CD4-positive, alpha-beta T cell treated with Interleukin-17A for 4 hours (primary cell): ENCODE measurements around the gene CNTNAP2.

ENCODE experiments used
- DNase-seq: peaks from one replicate; pipeline ENCODE4 v3.0.0-alpha.2; 2020; ENCODE audit warnings: mixed read lengths

CNTNAP2 gene

DNA sequence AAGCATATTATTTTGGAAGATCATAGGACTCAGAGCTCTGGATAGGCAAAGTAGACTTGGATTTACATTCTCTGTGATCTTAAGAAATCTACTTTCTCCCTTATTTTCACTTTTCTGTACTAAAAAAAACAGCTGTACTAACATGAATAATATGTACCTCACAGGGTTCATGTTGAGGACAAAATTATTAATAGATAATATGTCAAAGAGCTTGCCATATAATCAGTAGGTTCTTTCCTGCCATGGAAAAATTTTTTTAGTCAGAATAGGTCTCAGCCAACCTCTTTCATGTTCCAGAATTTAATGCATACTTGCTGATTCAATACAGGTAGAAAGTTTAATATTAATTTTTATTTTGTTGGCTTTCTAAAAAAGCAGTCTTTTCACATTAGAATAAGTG lies 1693.7 kb downstream of the CNTNAP2 start:
- DNase-seq, result no peak

DNA sequence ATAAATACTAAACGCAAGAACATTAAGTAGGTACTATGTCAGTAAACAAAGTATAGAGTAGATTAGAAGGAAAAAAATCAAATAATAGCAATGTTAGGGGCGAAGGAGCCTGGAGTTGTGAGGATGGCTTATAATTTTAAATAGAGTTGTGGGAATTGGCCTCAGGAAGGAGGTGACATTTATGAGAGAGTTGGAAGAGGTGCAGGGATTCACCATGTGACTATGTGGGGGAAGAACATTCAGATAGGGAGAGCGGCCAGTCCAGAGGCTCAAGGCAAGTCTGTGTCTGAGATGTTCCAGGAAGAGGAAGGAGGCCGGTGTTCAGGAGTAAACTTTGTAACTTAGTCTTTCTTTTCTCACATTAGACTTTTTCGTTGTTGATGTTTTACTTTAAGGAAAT lies 1695.3 kb downstream of the CNTNAP2 start:
- DNase-seq, result no peak

DNA sequence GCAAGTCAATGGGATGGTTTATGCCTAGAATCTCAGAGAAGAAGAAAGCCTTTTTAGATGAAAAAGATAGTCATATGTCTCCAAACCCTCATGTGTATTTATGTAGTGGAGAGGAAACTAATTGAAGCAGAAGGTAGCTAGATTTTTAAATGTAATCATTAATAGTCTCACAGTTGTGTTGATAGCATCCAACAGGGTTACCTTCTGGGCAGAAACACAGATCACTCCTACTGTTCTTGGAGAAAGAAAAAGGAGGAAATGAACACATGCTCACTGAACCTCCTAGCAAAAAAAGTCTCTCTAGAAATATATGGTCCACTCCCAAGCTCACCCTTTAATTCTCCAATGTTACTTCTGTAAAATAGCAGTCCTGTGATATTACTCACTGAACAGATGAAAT lies 1696.7 kb downstream of the CNTNAP2 start:
- DNase-seq, result no peak

DNA sequence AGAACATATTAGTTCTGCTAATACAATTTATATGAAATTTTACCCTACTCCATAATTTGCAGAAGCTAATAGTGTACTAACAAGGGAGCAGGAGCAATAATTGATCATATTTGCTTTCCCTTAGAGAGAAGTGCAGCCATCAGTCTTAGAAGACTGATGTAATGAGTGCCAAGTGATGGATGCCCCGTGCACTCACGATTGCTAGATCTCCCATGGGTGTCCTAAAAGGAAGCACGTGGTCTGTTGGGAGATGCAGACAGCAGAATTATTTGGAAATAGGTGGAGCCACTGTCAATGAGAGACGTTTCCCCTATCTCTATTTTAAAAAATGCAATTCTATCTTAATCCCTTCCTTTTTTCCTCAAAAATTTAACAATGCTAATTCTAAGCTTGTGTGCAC lies 1701.7 kb downstream of the CNTNAP2 start:
- no peak for DNase-seq

DNA sequence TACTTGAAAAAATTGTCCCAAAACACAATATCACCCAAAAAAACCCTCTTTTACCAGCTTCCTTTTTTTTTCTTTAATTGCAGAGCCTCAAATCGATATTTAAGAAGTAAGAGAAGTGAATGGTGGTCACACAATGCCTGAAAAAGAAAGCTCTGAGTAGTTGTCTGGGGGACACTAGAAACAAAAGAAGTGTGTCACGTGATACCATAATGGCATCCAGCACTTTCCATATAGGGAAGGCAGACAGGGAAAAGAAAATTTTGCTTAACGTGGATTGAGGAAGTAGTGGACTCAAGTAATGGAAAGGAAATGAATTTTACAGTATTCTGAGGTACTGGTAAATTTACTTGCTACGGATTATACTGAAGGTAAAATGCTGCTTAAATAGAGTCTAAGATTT lies 1708.1 kb downstream of the CNTNAP2 start:
- no peak for DNase-seq

DNA sequence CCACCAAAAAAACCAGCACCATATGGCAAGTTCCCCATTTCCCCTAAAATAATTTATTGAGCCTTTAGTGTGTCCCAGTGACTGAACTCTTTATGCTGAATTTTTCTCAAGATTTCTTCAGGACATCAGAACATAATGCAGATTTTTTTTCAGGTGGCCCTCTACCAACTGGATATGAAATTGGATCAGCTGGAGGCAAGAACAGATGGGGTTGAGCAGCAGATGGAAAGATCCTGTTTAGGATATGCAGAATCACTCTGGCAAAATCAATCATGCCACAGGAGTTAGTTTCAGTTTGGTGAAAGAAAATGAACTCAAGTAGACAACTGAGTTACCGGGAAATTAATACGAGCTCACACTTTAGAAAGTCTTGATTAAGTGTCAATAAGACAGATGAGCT lies 1712.4 kb downstream of the CNTNAP2 start:
- DNase-seq, result no peak

DNA sequence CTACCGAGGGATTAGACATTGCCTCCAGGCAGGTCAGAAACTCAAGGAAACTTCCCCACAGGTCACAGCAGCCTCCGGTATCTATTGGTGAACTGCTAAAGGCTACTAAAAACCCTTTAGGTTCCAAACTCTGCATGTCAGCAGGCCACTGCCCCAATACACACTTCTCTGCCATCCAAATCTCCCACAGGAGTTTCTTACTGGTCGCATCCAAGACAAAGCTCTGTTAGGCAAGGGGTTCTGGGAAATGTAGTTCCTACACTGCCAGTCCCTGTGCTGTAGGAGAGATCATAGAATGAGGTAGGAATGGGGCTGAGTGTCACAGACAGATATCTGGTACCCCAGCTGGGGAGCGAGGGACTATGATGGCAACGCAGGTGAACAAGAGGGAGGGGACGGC lies 1717.0 kb downstream of the CNTNAP2 start:
- no peak for DNase-seq

DNA sequence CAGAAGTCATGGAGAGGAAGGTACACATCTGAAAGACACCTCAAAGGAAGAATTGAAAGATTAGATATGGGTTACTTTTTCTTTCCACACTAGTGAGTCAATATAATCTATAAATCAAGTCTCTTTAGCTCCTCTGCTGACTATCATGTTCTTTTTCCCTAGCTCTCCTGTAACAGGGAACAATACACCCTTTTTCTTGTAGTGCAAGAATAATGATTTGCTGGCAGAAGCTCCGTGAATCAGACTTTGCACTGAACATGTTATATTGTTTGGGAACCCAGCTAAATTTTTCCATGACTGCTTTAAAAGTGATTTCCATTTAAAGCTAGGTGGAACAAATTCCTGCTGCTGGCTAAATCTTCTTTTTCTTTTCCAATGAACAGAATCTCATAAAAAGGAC lies 1717.4 kb downstream of the CNTNAP2 start:
- DNase-seq, result no peak

DNA sequence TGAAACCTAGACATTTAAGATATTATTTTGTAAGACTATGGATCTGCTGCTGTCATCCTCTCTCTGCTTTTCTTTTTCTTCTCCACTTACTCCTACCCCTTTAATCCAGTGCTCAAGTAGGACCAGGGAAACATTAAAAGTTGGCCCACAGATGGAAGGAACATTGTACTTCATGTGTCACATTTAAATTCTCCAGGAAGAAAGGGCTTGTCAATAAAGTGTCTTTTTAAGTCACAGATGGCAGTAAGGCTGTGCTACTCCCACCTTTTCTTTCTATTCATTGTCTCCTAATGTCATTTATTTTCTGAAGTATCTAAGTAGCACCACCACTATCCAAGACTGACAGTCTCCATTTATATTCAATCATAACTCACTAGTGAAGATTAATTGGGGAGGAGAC lies 1736.2 kb downstream of the CNTNAP2 start:
- DNase-seq, result no peak

DNA sequence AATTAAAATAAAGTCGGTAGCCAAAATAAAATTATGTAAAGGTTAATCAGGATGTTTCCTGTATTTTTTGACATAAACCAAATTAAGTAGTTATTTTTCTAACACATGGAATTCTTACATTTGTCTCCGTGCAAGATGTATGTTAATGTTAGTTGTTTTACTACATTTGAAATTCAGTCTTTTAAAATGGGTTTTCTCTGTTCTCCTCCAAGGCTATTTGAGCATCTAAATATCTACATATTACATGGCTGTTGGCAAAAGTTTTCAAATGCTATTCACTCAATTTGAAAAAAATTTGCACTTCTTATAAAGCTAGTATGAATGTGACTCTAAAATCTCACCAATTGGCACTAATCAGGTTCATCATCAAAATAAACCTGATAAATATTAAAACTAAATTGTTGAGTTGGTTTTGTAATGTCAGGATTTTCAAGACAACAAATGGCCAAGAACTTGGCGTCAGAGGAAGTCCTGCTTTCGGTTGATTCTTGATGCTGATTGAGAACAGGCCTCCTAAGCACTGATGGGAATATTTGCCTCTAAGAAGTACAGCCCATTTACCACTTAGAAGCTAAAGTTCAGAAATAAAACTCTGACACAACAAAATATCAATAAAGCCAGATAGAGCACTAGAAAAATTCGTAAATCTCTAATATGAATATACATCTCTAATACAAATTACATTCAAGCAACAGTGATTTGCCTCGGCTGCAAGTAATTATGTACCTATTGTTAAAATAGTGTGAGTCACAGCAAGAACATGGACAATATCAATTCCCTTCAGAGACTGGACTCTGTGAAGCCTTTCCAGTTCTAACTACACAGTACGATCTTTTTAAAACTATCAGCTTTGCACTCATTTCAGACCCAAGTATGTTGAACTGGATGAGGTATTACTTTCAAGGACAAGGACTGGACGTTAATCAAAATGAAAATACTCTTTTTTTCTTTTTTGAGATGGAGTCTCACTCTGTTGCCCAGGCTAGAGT lies 1740.8 kb downstream of the CNTNAP2 start:
- DNase-seq, result no peak

DNA sequence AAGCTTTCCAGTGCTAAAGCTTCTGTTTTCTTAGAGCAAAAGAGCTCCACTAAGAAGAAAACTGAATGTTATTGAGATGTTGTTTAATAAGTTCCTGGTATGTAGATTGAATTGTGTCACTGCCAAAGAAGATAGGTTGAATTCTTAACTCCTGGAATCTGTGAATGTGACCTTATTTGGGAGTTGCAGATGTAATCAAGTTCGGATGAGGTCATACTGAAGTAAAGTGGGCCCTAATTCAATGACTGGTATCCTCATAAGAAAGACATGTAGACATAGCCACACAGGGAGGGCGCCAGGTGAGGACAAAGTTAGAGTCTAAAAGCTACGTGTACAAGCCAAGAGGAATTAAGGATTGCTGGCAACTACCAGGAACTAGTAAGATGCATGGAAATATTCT lies 1741.8 kb downstream of the CNTNAP2 start:
- DNase-seq, result no peak

DNA sequence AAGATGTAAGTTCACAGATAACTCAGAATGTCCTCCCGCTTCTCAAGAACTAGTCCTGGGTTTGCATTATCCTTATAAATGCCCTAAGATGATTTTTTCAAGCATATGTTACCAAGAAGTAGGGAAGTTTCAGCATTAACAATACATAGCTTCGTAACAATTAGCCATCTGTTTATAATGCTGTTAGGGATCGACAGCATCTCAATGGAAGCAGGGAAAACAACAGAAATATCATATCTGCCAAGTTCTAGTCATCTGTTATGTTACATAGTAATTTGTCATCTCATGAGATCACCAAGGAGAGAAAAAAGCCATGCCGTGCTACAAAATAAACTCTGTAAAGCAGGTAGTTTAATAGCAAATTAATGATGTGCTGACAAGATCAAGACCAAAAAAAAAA lies 1742.4 kb downstream of the CNTNAP2 start:
- no peak for DNase-seq

DNA sequence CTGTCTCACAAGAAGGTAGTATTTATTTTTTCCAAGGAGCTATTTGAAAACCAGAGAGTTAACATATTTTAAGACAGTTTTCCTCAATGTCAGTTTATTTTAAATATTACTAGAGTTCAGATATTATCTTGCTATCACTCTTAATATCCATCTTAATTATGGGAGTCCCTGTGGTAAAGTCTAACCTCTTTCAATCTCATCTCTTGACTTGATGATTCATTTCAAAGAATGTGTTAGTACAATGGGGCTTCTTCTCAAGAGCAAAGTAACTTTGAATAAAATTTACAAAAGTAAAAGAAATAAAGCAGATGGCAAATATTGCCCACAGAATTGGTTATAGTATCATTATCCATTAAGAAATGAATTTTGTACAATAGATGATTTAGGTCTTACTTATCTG lies 1742.9 kb downstream of the CNTNAP2 start:
- no peak for DNase-seq

DNA sequence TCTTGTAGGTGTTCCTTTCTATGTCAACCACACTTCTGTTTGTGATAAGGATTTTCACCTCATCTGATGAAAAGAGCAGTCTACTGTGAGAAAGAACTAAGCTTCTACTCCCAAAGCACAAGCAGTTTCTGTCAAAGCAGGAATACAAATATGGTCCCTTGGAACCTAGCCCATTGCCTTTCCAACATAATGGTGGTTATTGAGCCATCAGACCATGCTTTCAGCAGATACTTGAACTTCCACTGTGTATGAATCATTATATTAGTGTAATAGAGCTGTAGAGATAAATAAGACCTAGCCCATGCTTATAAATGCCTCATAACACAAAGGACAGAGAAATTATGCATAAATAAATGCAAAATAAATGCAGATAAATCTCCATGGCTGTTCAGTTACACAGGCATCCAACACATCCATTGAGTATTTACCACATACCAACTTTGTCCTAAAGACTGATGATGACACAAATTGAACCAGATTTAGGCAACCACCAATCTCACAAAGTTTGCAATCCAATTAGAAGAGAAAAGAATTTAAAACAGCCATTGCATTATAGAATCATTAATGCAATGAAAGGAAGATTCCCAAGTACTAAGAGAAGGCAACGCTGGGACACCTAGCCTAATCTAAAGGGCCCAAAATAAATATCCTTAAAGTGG lies 1744.6 kb downstream of the CNTNAP2 start:
- no peak for DNase-seq

DNA sequence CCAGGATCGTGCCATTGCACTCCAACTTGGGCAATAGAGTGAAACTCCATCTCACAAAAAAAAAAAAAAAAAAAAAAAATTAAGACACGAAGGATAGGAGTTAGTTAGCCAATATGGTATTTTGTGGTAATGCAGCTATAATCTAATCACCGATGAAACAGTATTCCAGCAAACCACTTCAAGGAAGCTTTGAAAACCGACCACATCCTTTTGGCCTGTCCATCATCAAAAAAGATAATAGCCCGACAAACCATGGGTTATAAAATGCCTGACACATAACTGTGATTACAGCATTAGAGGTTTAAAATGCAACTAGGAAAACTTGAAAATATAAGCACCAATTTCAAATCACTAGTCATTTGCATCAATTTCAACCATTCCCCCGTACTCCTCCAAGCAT lies 1745.3 kb downstream of the CNTNAP2 start:
- no peak for DNase-seq

DNA sequence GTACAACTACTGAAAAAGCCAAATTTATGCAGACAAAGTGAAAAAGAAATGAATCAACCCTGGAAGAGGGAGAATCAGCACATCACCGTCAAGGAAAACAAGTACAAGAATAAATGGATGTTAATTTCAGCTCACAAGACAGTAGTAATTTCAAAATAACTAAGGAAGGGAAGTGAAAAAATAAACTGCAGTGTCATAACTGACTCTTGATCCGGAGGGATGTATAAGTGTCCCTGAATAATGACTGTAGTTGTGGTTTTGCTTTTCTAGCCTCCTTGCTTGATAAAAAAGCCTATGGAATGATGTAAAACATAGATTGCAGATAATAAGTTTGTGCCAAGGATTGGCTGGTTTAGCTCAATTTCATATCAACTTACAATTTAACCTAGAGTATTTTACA lies 1752.9 kb downstream of the CNTNAP2 start:
- DNase-seq, result no peak

DNA sequence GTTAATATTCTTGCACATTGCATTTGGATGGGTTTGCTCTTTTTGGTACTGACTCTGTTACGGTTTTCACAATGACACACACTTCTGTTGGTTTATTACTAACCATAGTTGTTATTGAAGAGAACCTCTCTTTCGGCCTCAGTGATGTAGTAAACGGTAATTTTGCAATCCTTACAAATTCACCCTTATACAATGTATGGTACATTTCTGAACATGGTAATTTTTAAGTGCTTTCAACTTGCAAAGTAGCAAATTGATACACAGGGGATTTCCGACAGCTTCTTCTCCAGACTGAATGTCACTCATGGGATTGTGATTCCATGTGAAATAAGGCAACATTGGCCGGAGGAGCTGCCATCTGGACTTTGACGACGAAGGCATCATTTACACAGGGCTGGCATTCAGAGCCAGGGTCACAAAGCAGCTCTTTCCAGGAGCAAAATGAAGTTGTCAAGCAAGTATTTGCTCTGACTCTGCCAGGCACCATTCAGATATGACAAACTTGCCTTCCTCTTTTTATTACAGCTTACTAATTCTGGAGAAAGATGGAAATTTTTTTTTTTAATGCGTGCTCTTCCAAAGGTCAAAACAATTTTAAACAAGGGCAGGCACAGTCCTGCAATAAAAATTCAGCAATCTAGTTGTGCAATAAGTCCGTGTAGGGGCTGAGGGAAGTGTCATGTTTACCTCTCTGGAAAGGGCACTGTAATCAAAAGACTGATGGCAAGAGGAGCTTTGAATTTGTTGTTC lies 1762.5 kb downstream of the CNTNAP2 start:
- DNase-seq, result no peak

DNA sequence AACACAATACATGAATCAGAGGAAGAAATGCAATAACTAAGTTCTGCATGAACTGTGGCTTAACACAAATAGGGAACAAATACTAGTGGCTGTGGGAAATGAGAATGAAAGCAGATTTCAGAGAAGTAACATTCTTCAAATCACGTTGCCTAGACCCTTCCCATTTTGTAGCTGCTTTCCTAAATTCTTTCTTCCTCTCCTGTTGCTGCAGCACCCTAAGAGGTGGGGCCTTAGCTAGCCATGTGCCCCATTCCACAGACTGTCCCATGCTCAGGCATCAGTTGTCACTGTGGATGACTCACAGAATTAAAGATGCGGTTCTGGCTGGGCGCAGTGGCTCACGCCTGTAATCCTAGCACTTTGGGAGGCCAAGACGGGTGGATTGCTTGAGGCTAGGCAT lies 1769.3 kb downstream of the CNTNAP2 start:
- no peak for DNase-seq

DNA sequence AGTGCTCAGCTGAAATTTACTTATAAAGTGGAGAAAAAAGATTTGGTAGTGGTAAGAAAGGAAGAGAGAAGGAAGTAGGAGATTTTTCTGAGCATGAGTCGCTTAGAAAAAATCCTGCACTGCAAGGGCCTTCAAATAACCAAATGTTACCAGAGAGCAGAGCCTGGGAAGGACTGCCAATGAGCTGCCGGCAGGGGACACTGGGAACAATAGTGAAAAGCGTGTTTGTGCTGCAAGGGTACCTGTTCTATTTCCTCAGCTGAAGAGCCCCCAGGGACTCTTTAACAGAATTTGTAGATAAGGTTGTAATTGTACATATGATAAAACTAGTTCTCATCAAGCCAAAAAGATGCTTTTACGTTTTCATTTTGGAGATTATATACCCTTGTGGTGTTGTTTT lies 1777.7 kb downstream of the CNTNAP2 start:
- DNase-seq, result no peak

DNA sequence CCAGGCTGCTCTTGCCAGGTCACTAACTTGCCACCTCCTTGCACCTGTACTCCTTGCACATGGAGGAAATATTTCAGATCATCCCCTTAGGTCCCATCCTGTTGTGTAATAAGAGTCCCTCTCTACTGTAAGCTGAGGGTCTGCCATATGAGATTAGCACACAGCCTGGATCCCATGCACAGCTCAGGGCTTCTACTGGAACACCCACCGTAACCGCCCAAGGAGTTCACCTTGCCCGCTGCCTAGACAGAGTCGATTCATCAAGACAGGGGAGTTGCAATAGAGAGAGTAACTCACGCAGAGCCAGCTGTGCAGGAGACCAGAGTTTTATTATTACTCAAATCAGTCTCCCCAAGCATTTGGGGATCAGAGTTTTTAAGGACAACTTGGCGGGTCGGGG lies 1779.5 kb downstream of the CNTNAP2 start:
- no peak for DNase-seq

DNA sequence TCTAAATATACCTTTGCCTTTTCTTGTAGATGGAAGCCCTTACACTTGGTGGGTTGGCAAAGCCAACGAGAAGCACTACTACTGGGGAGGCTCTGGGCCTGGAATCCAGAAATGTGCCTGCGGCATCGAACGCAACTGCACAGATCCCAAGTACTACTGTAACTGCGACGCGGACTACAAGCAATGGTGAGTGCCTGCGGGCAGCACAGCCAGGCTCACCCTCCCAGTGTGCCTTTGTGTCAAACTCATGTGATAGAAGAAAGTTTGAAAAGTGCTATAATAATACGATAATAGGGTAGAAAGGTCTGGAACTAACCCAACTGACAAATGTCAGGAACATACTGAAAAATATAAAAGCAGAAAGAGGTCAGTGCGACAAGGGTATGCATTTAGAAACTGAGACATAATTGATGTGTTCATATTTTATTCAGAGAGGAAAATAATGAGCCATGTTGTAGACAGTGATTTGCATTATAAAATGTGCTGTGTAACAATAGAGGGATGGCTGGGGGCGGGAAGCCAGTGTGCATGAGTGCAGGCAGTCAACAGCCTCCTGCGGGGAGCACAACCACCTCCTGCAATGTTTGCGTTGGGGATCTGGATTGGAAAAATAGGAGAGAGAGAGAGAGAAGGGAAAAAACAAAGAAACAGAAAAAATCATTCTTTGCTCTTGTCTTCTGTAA lies 1787.1 kb downstream of the CNTNAP2 start:
- DNase-seq, result no peak

DNA sequence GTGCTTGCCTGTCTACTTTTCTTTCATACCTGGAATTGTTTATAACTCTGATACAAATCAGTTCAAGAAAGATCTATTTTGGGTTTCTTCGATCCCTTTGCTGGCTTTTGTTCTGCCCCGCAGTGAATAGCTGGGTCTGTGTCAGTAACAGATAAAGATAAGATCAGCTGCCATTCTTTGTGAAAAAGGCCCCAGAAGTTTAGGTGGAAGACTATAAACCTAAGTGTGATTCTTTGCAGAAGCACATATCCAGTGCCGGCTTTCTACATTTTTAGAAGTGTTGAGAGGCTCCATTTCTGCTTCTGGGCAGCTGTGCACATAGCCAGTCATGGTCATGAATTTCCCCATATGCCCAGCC lies 1787.6 kb downstream of the CNTNAP2 start:
- DNase-seq, result no peak
